HepG2 (cell line): ENCODE measurements around the gene ZNF211. TPM values are rescaled to one million over a fixed set of nuclear protein-coding genes. Genes with fewer than 3 reads are reported as not detected.

Source experiments
- ASH2L ChIP-seq: fragments of 300-600, 200-600 bp; sonication (generic); IDR thresholded peaks from 2 replicates; pipeline ENCODE4 v1.7.0; 2017; ENCODE audit warnings: low read depth, mild to moderate bottlenecking, moderate library complexity, mixed read lengths, low read length; ENCODE audit not compliant: insufficient read length
- BCLAF1 ChIP-seq: fragments of 450-650 bp; IDR thresholded peaks from 2 replicates; pipeline ENCODE4 v1.6.1; 2017; ENCODE audit warnings: mild to moderate bottlenecking
- CREM ChIP-seq, 2 experiments: sonication (generic) in 1 of 2; formaldehyde crosslinking in 1 of 2; IDR thresholded peaks; 2 replicates each; pipeline versions ENCODE4 v1.4.0 to v1.6.1; 2016 to 2020; ENCODE audit warnings: antibody characterized with exemption in 1 of 2, mild to moderate bottlenecking in 1 of 2, missing genetic modification reagents in 1 of 2
- GATA4 ChIP-seq: sonication (generic); IDR thresholded peaks from 2 replicates; pipeline ENCODE4 v1.6.1; 2016; ENCODE audit warnings: antibody characterized with exemption, low read depth, borderline replicate concordance
- HCFC1 ChIP-seq: fragments of 150-350 bp; IDR thresholded peaks from 2 replicates; pipeline ENCODE4 v1.6.1; 2014; ENCODE audit warnings: low read depth, low read length
- NR1H2 ChIP-seq: sonication (generic); formaldehyde crosslinking; IDR thresholded peaks from 2 replicates; pipeline ENCODE4 v1.8.1; 2022; ENCODE audit warnings: low read depth, missing genetic modification reagents, borderline replicate concordance
- PHF20 ChIP-seq: sonication (generic); formaldehyde crosslinking; IDR thresholded peaks from 2 replicates; pipeline ENCODE4 v1.5.0; 2020; ENCODE audit warnings: mild to moderate bottlenecking, missing genetic modification reagents
- RFX5 ChIP-seq: IDR thresholded peaks from 2 replicates; pipeline ENCODE4 v1.6.1; 2011; ENCODE audit warnings: low read depth, low read length, improper control_type of control experiment
- RXRB ChIP-seq: IDR thresholded peaks from 2 replicates; pipeline ENCODE4 v1.6.1; 2016; ENCODE audit warnings: borderline replicate concordance, missing genetic modification reagents, missing compliant biosample characterization
- SIX1 ChIP-seq: sonication (generic); formaldehyde crosslinking; IDR thresholded peaks from 2 replicates; pipeline ENCODE4 v1.4.0; 2020; ENCODE audit warnings: missing genetic modification reagents, borderline replicate concordance
- ZBTB25 ChIP-seq: IDR thresholded peaks from 2 replicates; pipeline ENCODE4 v1.6.1; 2018; ENCODE audit warnings: missing genetic modification reagents
- ZBTB7B ChIP-seq: sonication (generic); formaldehyde crosslinking; IDR thresholded peaks from 2 replicates; pipeline ENCODE4 v1.4.0; 2020; ENCODE audit warnings: missing genetic modification reagents
- ZFP82 ChIP-seq: sonication (generic); formaldehyde crosslinking; IDR thresholded peaks from 2 replicates; pipeline ENCODE4 v1.5.1; 2020; ENCODE audit warnings: mild to moderate bottlenecking, missing genetic modification reagents, borderline replicate concordance
- ZMAT3 ChIP-seq: sonication (generic); formaldehyde crosslinking; conservative IDR thresholded peaks from 2 replicates; pipeline ENCODE4 v1.7.0; 2021; ENCODE audit warnings: missing genetic modification reagents
- ZNF282 ChIP-seq: fragments of 450-650 bp; IDR thresholded peaks from 2 replicates; pipeline ENCODE4 v1.6.1; 2018; ENCODE audit not compliant: partially characterized antibody
- ZNF34 ChIP-seq: sonication (generic); formaldehyde crosslinking; IDR thresholded peaks from 2 replicates; pipeline ENCODE4 v1.4.0; 2020; ENCODE audit warnings: mild to moderate bottlenecking, missing genetic modification reagents, borderline replicate concordance
- ZNF672 ChIP-seq: sonication (generic); formaldehyde crosslinking; IDR thresholded peaks from 2 replicates; pipeline ENCODE4 v1.8.1; 2022; ENCODE audit warnings: missing genetic modification reagents
- ZNF773 ChIP-seq: sonication (generic); formaldehyde crosslinking; IDR thresholded peaks from 2 replicates; pipeline ENCODE4 v1.4.0; 2020; ENCODE audit warnings: missing genetic modification reagents, borderline replicate concordance
- ZSCAN12 ChIP-seq: sonication (generic); formaldehyde crosslinking; IDR thresholded peaks from 2 replicates; pipeline ENCODE4 v1.9.0; 2021; ENCODE audit warnings: mild to moderate bottlenecking, missing genetic modification reagents
- ZSCAN31 ChIP-seq: sonication (generic); formaldehyde crosslinking; IDR thresholded peaks from 2 replicates; pipeline ENCODE4 v1.5.0; 2020; ENCODE audit warnings: low read depth, mild to moderate bottlenecking, missing genetic modification reagents
- polyA plus RNA-seq, 8 experiments: library from polyadenylated mRNA; depleted of rRNA in 3 of 8; stranded (reverse) in 7 of 8; unstranded in 1 of 8; fragments of >200 nt; fragmentation: Illumina TruSeq in 4 of 8; extraction: Trizol in 4 of 8; gene quantifications; 2 replicates each; pipeline versions ENCODE4 v1.2.1 to v1.2.3, GENCODE V29; 2011 to 2016; ENCODE audit warnings: low read depth in 4 of 8, missing spikeins in 1 of 8, mixed read lengths in 1 of 8; ENCODE audit not compliant: insufficient read depth in 1 of 8
- total RNA-seq, 5 experiments: library from RNA; depleted of rRNA; stranded (reverse); fragments of >200 nt; fragmentation: Illumina TruSeq; extraction: Trizol; gene quantifications; 2 replicates each; pipeline ENCODE4 v1.2.3, GENCODE V29; 2016; ENCODE audit warnings: low read depth in 1 of 5

Gene ZNF211
- total and polyA plus RNA-seq, 2 of the 13 experiments (the other 11 are each of a cell fraction or from before 2014, with no cell fraction given), result 9.9 to 11.2 TPM

- TF ChIP-seq SIX1 (no peak), ZSCAN31 (peak; percentile 77), ZBTB7B (CRISPR knock-in tag) (peak; percentile 95), ZNF773 (CRISPR knock-in tag) (no peak), RXRB (CRISPR knock-in tag) (peak; percentile 17; the same call in 1 of the 2 replicates), ZNF672 (CRISPR knock-in tag) (no peak), CREM (IDR thresholded peaks at IDR 0.05) (peak; percentile 89), CREM (CRISPR knock-in tag; IDR thresholded peaks at IDR 0.05) (no peak), PHF20 (CRISPR knock-in tag) (peak; percentile 75; the same call in 1 of the 2 replicates), HCFC1 (peak; percentile 91), ZMAT3 (CRISPR knock-in tag) (no peak), ZNF34 (CRISPR knock-in tag) (no peak), ZSCAN12 (no peak), GATA4 (no peak), NR1H2 (CRISPR knock-in tag) (no peak), ZBTB25 (CRISPR knock-in tag) (no peak; the same call in 1 of the 2 replicates), ZNF282 (no peak), BCLAF1 (no peak), ASH2L (peak; percentile 90), ZFP82 (CRISPR knock-in tag) (no peak), RFX5 (no peak)
These were observed 18.8 kb upstream of the ZNF211 start, which contains the start of gene ZNF134 (continued) for GRCh38 chr19:57613941-57614743.
